Muscle layer of duodenum (tissue), 2 donors: ENCODE measurements around the gene PRR33.
"Not testable (repeated sequence)": the region's sequence is repeated elsewhere in the genome, so short reads cannot be mapped to it uniquely, and the experiment has no call there.

Experiments used
- H3K27ac ChIP-seq: one replicate; pipeline ENCODE4 v1.7.0; 2013; ENCODE audit warnings: mild to moderate bottlenecking, low read length
- H3K27me3 ChIP-seq: one replicate; pipeline ENCODE4 v1.7.0; 2013; ENCODE audit warnings: low read depth, mild to moderate bottlenecking, control low read depth, low read length
- H3K36me3 ChIP-seq, 2 donors: one replicate each; pipeline ENCODE4 v1.7.0; 2013; ENCODE audit warnings: low read length in 2 of 2, control low read depth in 1 of 2, mild to moderate bottlenecking in 1 of 2; ENCODE audit not compliant: insufficient read depth in 2 of 2, control insufficient read depth in 1 of 2
- H3K4me1 ChIP-seq, 2 donors: one replicate each; pipeline ENCODE4 v1.7.0; 2013; ENCODE audit warnings: low read length in 2 of 2, mild to moderate bottlenecking in 2 of 2, control low read depth in 1 of 2, moderate library complexity in 1 of 2; ENCODE audit not compliant: insufficient read depth in 2 of 2, control insufficient read depth in 1 of 2
- H3K4me3 ChIP-seq, 2 donors: one replicate each; pipeline ENCODE4 v1.7.0; 2013; ENCODE audit warnings: low read length in 2 of 2, low read depth in 1 of 2, mild to moderate bottlenecking in 1 of 2
- H3K9me3 ChIP-seq, 2 donors: one replicate each; pipeline ENCODE4 v1.7.0; 2013; ENCODE audit warnings: low read length in 2 of 2, control low read depth in 1 of 2, mild to moderate bottlenecking in 1 of 2; ENCODE audit not compliant: control insufficient read depth in 1 of 2
- donor health status: healthy.

The PRR33 gene

DNA sequence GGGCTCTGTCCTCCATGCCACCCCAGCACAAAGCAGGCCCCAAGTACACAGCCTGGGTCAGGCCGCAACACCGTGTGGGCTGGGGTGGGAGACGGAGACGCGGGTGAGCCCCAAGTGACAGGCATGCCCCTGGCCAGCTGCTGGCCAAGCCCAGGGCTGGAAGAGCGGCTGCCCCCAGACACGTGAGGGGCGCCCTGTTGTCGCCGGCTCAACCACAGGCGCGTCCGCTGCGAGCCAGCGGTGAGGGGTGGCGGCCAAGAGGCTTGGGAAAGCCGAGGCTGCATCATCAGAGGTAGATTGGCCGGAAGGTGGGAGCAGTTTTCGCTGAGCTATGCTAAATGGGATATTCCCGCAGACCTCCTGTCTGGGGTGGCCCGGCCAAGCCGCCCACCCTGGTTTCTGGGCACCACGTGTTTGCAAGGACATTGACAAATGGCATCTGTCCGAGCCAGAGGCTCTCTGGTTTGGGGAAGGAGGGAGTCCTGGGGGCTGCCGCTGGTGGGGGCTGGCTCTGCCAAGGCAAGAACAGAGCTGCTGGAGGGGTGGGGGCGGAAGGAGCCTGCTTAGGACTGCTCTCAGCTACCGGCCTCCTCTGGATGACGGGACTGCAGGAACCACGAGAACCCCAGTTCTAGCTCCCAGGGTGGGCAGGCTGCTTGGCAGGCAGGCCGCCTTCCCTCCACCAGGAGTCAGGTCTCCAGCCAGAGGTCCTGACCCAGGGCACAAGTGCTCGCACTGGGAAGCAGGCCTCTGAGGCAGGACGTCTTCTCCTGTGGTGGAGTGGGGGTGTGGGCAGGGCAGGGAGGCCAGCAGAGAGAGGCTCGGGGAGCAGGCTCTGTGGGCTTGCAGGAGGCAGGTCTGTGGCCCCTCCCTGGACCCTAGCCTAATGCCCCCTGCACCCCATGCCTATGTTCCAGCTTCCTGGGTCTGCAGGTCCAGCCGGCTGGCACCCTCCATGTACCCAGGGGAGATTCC is 552 bp downstream of the PRR33 start:
- no peak overlapping the region for H3K27ac ChIP-seq
- H3K27me3 ChIP-seq = no peaks in the 10 kb centered on the region
- no peaks in the 10 kb centered on the region for H3K4me1 ChIP-seq
- H3K36me3 ChIP-seq = peaks cover 0 to 7% of the 10 kb centered on the region in 2 donors
- no peaks in the 10 kb centered on the region for H3K9me3 ChIP-seq
- H3K4me3 ChIP-seq = no peak overlapping the region

DNA sequence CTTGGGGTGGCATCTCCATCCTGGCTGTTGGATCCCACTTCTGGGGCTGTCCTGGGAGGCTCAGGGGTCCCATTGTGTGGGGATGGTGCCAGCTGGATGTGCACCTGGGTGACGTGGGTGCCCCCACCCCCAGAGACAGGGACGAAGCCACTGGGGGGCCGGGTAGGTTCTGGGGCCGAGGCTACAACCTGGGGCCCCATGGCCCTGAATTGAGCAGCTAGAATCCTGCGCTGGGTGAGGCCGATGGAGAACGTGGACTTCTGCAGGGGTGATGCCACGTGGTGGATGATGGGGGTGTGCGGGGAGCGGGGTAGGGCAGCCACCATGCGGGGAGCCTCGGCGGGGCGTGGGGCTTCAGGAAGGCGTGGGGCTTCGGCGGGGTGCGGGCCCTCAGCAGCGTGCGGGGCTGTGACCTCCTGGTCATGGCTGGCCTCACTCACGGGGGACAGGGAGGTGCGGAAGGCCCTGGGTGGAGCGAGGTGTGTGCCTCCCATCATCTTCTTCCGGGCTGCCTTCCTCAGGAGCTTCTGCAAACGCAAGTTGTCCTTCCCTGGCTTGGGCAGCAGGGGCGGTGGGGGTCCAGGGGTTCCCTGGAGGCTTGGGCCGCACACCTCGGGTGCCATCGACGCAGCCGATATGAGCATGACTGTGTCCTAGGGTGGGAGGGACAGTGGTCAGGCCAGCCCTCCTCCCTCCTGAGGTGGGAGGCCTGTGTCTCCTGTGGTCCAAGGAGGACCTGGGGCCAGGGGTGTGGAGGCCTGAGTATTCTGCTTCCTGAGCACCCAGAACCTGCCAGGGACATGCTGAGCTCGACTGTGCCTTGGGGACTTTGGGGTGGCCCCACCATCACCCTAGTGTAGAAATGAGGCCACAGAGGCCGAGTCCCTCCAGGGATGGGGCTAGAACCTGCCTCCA is 1.5 kb downstream of the PRR33 start:
- Histone ChIP-seq H3K4me3 (no peak overlapping the region), H3K36me3 (peaks cover 7 to 8% of the 10 kb centered on the region in 2 donors)

DNA sequence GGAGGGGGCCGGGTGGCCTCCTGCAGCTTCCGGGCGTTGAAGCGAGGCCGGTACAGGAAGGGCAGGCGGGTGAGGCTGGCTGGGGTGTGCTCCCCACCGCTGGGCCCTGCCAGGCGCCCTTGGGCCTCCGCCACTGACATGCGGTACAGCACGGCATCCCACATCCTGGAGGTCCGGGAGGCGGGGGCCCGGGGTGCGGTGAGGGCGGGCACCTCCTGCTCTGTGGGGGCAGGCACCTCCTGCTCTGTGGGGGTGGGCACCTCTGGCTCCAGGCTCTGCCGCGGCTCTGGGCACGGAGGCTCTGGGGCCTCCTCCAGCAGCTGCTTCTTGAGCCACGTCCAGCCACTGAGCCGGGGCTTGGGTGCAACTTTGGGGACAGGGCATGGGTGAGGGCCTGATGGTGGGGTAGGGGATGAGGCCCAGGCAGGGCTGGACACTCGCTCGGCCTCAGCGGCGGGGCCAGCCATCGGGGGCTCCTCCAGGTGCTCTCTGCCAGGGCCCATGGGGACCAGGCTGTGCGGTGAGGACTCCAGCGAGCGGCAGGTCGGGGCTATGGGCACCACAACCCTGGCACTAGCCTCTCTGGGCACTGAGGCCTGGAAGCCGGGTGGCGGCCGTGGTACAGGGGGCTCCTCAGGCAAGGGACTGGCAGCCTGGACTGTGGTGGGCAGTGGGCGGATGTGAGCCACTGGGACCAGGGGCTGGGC is 2.3 kb downstream of the PRR33 start:
- no peaks in the 10 kb centered on the region for H3K4me1 ChIP-seq
- peaks cover 7 to 17% of the 10 kb centered on the region in 2 donors for H3K36me3 ChIP-seq
- H3K27me3 ChIP-seq = no peaks in the 10 kb centered on the region
- H3K4me3 ChIP-seq = no peak overlapping the region
- no peak overlapping the region for H3K27ac ChIP-seq
- H3K9me3 ChIP-seq = no peaks in the 10 kb centered on the region

More for the DNA sequence above, 1.5 kb downstream of the PRR33 start:
- H3K27ac ChIP-seq = no peak overlapping the region
- H3K4me1 ChIP-seq = no peaks in the 10 kb centered on the region
- no peaks in the 10 kb centered on the region for H3K9me3 ChIP-seq
- no peaks in the 10 kb centered on the region for H3K27me3 ChIP-seq

DNA sequence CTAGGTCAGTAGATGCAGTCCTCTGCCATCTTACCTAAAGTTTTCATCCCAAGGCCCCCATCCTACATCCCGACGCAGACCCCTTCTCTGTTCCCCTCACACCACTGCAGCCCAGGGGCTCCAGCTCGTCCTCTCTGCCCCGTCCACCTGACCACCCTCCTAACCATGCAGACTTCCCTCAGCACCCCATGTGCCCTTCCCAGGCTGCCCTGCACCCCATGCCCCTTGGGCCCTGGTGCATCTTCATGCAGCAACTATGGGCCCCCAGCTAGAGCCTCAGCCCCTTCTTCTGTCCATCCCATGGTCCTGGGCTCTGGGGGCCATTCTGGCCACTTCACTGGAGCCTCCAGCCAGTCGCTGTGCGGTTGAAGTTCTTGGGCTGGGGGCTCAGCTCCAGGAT is 2.9 kb downstream of the PRR33 start:
- peaks cover 7 to 22% of the 10 kb centered on the region in 2 donors for H3K36me3 ChIP-seq
- H3K4me3 ChIP-seq = no peak overlapping the region
- no peaks in the 10 kb centered on the region for H3K4me1 ChIP-seq
- no peak overlapping the region for H3K27ac ChIP-seq
- H3K9me3 ChIP-seq = no peaks in the 10 kb centered on the region
- H3K27me3 ChIP-seq = no peaks in the 10 kb centered on the region

DNA sequence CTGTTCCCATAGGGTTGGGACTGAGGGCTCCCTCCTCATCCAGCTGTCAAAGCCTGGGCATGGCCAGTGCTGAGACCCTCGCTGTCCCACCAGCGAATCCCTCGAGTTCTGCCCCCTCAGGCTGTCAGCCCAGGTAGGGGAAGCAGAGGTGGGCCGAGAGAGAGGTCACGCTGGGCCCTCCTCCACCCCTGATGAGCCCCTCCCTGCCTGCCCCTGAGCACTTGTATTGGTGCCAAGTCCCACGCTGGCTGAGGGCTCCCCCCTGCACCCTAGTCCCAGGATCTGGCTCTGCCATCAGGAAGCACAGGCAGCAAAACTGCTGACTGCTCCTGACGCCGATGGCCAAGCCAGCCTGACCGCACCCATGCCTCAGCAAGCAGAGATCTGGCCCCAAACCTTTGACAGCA is 3.3 kb downstream of the PRR33 start:
- H3K36me3 ChIP-seq = peaks cover 7 to 26% of the 10 kb centered on the region in 2 donors
- no peak overlapping the region for H3K27ac ChIP-seq
- H3K4me3 ChIP-seq = no peak overlapping the region
- H3K9me3 ChIP-seq = no peaks in the 10 kb centered on the region
- H3K27me3 ChIP-seq = no peaks in the 10 kb centered on the region
- no peaks in the 10 kb centered on the region for H3K4me1 ChIP-seq

DNA sequence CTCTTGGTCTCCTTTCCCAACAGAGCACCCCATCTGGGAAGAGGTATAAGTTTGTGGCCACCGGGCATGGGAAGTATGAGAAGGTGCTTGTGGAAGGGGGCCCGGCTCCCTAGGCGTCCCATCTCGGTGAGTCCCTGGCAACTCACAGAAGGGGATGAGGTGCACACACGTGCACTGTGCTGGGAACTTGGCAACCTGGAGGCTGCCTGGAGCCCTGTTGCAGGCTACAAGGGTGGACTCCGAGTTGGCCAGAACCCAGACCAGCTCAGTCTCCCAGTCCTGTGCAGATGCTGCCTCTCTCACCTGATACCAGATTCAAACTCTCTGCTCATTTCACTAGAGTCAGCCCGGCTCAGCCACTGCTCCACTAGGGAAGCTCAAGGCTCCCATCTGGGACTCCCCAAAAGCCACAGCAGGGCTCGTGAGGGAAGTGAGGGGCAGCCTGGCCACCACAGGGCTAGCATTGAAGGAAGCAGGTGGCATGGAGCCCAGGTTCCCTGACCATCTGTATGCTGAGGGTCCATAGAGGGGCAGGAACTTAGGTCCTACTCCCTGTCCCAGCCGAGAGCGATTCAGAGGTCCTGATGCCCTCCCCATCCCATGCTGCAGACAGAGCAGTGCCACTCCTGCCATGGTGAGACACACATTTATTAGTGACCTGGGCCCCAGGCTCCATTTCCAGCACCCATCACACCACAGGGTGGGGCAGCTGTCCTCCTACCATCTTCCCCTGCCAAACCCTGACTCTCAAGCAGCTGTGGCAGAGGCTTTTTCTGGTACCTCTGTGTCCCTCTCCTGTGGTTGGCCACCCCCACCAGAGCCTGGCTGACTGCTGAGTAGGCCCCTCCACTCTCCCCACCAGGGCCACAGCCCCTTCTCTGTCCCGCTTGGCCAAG is 4.0 kb downstream of the PRR33 start:
- Histone ChIP-seq H3K4me1 (peaks cover 0 to 4% of the 10 kb centered on the region in 2 donors), H3K27ac (no peak overlapping the region), H3K36me3 (peaks cover 7 to 30% of the 10 kb centered on the region in 2 donors), H3K4me3 (no peak overlapping the region), H3K27me3 (no peaks in the 10 kb centered on the region), H3K9me3 (no peaks in the 10 kb centered on the region)

DNA sequence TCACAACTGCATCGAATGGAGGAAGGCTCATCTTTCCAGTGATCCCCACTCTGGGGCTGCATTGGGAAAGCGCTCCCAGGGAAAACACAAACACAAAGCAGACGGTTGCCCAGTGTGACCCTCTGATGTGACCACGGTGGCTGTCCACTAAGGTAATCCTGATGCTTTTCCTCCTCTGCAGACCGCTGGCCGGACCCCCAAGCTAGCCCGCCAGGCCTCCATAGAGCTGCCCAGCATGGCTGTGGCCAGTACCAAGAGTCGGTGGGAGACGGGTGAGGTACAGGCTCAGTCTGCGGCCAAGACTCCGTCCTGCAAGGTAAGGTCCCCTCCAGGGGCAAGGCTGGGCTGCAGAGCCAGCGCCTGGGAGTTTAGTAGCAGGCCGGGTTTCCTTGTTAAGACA is 5.1 kb downstream of the PRR33 start:
- not testable (repeated sequence) for H3K27ac ChIP-seq, H3K9me3 ChIP-seq, H3K4me3 ChIP-seq, H3K27me3 ChIP-seq
- peaks cover 7 to 30% of the 10 kb centered on the region in 2 donors for H3K36me3 ChIP-seq
- peaks cover 0 to 15% of the 10 kb centered on the region in 2 donors for H3K4me1 ChIP-seq

DNA sequence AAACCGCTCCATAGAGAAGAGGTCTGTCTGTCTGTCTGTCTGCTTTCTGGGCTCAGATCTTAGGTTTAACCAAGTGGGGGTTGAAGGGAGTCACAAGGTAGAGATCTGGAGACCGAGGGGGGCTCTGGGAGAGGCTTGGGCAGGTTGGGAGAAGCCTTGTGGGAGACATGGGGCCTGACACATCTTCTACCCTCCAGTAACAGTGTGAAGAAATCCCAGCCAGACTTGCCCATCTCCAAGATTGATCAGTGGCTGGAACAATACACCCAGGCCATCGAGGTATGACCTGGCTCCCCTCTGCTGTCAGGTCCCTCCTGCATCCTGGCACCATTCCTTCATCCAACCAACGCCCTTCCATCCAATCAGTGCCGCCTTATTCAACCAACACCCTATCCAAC is 7.4 kb downstream of the PRR33 start:
- no peak overlapping the region for H3K27ac ChIP-seq
- H3K9me3 ChIP-seq = no peaks in the 10 kb centered on the region

DNA sequence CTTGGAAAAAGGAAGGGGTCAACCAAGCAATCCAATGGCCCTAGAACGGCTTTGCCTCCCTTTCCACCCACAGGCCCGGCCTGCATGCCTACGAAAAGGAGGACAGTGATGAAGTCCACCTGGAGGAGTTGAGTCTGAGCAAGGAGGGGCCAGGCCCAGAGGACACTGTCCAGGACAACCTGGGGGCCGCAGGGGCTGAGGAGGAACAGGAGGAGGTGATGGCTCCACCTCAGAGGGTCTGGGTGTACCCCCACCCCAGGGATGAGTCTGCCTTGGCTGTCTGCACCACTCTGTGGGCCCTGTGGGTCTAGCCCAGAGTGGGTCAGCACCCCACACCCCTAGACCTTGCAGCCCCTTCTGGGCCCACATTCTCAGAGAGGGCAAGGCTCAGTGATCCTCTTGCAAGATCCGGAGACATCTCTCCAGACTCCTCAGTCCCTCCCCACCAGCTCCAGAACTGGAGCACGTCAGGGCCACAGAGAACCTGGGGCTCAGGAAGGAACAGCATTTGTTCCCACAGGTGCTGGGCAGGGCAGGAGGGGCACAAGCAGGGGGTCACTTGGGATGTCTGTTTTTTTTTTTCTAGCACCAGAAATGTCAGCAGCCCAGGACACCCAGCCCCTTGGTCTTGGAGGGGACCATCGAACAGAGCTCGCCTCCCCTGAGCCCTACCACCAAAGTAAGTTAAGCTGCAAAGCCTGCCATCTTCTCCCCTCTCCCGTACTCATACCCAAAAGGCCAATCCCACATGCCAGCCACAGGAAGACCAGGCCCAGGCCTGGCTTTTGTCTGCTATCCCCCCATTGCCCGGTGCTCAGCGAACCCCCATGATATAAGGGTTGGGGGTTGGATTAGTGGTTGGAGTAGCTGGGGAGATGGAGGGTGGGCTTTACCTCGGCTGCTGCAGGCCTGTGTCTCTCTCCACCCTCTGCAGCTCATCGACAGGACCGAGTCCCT is 8.1 kb downstream of the PRR33 start:
- Histone ChIP-seq H3K27ac (no peak overlapping the region), H3K9me3 (no peaks in the 10 kb centered on the region), H3K4me1 (peaks cover 0 to 20% of the 10 kb centered on the region in 2 donors), H3K4me3 (no peak overlapping the region), H3K36me3 (peaks cover 7 to 30% of the 10 kb centered on the region in 2 donors), H3K27me3 (no peaks in the 10 kb centered on the region)

More for the DNA sequence above, 7.4 kb downstream of the PRR33 start:
- no peaks in the 10 kb centered on the region for H3K27me3 ChIP-seq
- peaks cover 7 to 30% of the 10 kb centered on the region in 2 donors for H3K36me3 ChIP-seq
- H3K4me3 ChIP-seq = no peak overlapping the region
- H3K4me1 ChIP-seq = peaks cover 0 to 20% of the 10 kb centered on the region in 2 donors
